T47D (cell line): ENCODE data around the gene HELZ2.
"Not testable (repeated sequence)": the region's sequence is repeated elsewhere in the genome, so short reads cannot be mapped to it uniquely, and the experiment has no call there.

ENCODE experiments used
- DNase-seq, 2 experiments: peaks; one replicate each; pipeline versions ENCODE4 v3.0.0 to v3.0.0-alpha.2; 2011 to 2012; ENCODE audit warnings: low read depth in 1 of 2, low spot score in 1 of 2
- JUND ChIP-seq: IDR thresholded peaks from 2 replicates; pipeline ENCODE4 v1.6.1; 2012; ENCODE audit warnings: low read depth
- in situ Hi-C: cut with HindIII; loops from 2 replicates; pipeline ENCODE4 v1.10.0; 2016; ENCODE audit warnings: low sequenced_read_pairs, low pct_unique_long_range_greater_than_20kb

Gene HELZ2, protein sequence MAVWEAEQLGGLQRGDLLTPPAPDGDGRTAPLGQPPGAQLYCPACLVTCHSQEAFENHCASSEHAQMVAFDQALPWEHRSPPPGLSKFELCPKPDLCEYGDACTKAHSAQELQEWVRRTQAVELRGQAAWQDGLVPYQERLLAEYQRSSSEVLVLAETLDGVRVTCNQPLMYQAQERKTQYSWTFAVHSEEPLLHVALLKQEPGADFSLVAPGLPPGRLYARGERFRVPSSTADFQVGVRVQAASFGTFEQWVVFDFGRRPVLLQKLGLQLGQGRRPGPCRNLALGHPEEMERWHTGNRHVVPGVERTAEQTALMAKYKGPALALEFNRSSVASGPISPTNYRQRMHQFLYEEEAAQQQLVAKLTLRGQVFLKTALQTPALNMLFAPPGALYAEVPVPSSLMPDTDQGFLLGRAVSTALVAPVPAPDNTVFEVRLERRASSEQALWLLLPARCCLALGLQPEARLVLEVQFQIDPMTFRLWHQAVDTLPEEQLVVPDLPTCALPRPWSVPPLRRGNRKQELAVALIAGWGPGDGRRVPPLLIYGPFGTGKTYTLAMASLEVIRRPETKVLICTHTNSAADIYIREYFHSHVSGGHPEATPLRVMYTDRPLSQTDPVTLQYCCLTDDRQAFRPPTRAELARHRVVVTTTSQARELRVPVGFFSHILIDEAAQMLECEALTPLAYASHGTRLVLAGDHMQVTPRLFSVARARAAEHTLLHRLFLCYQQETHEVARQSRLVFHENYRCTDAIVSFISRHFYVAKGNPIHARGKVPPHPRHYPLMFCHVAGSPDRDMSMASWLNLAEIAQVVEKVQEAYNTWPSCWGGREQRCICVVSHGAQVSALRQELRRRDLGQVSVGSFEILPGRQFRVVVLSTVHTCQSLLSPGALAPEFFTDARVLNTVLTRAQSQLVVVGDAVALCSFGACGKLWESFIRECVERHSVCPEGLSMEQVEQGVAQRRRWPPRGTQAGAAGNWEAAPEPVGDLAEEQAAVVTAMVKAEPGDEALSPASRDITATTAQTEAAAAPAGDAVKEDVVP (N-terminal part only)

DNA sequence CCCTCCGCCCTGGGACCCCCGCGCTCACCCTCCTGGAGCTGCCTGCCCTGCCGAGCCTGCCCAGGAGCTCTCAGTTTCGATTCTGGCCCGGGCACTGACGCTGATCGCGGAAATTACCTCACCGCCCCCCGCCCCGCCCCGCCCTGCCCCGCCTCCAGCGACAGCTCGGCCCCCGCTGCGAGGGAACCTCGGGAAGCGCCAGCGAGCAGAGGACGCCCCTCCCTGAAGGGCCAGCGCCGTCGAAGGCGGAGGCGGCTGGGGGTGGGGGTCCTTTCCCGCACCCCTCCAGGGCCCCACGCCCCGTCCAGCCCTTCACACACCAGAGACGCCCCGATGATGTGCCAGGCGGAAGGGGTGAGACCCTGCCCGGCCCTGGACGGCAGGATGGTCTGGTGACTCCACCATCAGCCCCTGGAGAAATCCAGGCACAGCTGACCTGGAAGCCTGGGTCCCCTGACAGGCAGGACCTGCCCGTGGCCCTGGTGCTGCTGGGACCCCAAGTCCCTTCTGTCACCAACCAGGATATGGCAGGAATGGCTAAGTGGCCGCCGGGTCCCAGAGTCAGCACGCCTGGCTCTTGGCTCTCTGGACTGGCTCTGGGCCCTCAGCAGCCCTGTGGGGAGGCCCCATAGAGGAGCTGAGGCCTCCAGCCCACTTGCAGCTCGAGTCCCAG, at the start of gene HELZ2:
HELZ2 (minus strand) TSS at position 84 of the 673 bp plus-strand sequence. CDS start 1,854 bp downstream, outside the sequence.
- peak; percentile 82 to 90 for DNase-seq
- TF ChIP-seq JUND, result no peak
- in situ Hi-C loops, result no loop called here

DNA sequence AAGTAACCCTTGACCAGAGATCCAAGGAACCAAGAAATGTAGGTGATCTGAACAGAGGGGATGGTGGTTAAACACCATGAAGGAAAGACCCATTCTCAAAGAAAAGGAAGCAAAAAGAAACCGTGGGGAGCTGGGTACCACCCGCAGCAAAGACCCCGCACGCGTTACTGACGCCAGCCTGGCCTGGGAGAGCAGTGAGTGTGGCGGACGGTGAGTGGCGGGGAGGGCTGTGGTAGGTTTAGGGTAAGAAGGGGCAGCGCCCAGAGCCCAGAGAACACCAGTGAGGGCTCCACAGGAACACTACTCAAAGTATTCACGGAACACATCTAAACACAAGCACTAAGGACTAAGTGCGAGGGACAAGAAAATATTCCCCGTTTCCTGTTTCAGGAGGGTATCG, 48.7 kb upstream of the HELZ2 start:
- in situ Hi-C loops, result no loop called here
- no peak for TF ChIP-seq JUND
- DNase-seq, result no peak

DNA sequence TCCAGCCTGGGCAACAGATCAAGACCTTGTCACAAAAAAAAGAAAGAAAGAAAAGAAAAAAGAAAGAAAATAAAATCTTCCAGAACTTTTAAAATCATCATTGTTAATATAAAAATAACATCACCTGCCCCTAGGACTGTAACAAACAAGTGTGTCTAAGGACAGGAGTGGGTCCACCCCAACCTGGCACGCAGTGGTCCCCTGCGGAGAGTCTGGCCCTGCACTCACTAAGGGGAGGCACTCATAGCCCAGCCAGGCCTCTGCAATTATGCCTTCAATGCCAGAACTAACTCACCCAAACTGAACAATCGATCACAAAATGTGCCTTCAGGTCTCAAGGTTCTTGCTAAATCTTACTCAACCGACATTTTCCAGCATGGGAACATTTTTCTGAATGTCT, 48.1 kb upstream of the HELZ2 start:
- TF ChIP-seq JUND, result no peak
- no peak for DNase-seq
- in situ Hi-C loops, result no loop called here

DNA sequence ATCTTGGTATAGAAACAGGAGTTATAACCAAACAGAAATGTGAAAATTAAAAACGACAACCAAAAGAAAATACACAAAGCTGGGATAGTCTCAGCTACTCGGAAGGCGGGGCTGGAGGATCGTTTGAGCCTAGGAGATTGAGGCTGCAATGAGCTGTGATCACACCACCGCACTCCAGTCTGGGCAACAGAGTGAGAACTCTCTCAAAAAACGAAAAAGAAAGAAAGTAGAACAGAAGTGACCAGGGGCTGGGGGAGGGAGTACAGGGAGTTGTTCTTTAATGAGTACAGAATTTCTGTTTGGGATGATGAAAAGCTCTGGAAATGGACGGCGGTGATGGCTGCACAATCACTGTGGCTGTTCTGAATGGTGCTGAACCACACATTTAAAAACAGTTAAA, 47.0 kb upstream of the HELZ2 start:
- in situ Hi-C loops, result no loop called here
- no peak for DNase-seq
- no peak for TF ChIP-seq JUND

DNA sequence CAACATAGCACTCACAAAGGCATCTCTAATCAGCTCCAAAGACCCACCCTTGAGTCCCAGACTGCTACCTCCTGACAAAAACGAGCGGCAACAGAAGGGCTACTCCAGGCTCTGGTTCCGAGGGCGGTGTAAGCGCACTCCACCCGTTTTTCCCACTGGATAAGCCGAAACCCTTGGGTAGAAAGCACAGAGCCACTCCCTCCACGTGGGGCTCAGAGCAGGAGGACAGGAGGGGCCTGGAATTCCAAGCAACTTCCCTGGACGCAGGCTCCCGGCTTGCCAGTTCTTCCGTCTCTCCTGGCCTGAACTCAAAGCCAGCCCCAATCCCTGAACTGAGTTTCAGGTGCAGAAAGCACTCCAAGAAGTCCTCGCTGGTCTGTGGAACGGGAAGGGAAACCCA, 45.5 kb upstream of the HELZ2 start:
- in situ Hi-C loops, result no loop called here
- no peak for DNase-seq
- no peak for TF ChIP-seq JUND

DNA sequence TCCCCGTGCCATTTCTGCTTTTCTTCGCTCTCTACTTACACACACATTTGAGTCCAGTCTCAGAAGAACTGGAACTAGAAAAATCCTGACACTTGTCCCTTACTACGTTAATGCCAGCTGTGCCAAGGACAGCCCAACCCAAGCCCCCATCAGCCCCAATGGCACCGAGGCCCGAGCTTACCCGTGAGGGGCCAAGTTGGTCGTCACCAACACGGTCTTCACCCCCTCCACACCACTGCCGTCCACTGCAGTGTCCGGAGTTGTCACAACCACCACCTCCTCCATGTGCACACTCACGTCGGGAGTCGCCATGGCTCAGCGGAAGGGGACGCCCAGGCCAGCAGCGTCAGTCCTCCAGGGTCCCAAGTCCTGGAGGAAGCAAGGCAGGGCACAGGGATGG, 45.0 kb upstream of the HELZ2 start:
- in situ Hi-C loops, result no loop called here
- no peak for DNase-seq
- no peak for TF ChIP-seq JUND

DNA sequence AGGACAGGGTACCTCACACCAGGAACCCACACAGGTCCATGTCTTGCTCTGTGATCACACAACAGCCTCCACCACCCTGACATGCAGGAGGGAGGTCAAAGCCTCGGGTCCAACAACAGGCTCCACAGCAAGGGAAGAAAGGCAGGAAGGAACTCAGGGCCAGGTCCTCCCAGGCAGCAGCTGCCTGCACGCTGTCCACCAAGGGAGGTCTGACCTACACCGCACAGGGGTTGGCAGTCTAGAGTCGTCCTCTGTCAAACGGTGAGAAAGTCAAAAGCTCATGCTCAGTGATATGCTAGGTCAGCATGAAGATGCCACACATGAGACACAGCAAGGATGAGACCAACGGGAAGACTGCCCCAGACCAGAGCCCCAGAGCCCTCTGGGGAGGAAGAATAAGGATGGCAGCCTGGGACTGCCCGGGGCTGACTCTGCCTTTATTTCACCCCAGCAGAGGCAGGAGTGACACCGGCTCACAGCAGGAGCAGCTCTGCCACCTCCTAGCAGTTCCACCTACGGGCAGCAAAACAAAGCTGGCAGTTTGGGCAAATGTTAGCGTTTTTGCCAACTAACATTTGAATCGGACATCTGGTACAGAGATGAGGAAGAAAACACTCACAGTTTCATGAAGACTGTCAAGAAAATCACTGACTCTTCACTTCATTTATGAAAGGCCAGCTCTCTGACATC, 44.4 kb upstream of the HELZ2 start:
- TF ChIP-seq JUND, result no peak
- in situ Hi-C loops, result no loop called here
- no peak for DNase-seq

DNA sequence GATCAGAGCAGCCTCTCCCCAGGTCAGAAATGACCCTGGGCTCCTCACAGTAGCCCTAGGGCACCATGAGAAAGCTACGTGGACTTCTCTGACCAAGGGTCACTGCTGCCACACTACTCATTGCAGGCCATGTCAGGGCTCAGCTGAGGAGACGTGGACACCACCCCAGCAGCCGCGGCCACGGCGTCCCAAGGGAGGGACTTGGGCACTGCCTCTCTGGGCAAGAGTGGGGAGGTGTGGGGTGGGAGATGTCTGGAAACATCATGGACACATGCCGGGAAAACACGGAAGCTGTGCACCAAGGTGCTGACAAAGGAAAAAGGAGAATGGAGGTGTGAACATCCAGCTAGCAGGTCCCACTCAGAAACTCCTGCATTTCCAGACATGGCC, 43.8 kb upstream of the HELZ2 start:
- in situ Hi-C loops, result no loop called here
- TF ChIP-seq JUND, result no peak
- no peak for DNase-seq

DNA sequence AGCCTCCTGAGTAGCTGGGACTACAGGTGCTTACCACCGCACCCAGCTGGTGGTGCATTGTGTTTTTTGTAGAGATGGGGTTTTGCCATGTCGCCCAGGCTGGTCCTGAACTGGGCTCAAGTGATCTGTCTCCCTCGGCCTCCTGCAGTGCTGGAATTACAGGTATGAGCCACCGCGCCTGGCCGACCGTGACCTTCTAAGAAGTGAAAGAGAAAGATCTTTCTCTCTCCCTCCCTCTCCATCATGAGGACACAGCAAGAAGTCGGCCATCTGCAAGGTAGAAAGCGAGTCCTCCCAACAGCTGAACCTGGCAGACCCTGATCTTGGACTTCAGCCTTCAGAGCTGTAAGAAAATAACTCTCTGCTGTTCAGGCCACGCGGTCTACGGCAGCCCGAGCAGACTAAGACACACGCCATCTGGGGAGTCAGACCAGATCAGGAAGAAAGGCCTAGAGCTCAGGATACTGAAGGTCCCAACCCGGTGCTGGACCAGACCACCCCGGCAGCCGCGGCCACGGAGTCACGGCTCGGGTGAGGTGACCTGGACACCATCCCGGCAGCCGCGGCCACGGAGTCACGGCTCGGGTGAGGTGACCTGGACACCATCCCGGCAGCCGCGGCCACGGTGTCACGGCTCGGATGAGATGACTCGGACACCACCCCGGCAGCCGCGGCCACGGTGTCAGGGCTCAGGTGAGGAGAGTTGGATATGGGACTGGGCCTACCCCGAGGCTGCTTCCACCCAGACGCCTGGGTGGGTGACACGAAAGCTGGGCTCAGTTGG, 43.2 kb upstream of the HELZ2 start:
- in situ Hi-C loops, result no loop called here
- DNase-seq, result no peak
- TF ChIP-seq JUND, result no peak

DNA sequence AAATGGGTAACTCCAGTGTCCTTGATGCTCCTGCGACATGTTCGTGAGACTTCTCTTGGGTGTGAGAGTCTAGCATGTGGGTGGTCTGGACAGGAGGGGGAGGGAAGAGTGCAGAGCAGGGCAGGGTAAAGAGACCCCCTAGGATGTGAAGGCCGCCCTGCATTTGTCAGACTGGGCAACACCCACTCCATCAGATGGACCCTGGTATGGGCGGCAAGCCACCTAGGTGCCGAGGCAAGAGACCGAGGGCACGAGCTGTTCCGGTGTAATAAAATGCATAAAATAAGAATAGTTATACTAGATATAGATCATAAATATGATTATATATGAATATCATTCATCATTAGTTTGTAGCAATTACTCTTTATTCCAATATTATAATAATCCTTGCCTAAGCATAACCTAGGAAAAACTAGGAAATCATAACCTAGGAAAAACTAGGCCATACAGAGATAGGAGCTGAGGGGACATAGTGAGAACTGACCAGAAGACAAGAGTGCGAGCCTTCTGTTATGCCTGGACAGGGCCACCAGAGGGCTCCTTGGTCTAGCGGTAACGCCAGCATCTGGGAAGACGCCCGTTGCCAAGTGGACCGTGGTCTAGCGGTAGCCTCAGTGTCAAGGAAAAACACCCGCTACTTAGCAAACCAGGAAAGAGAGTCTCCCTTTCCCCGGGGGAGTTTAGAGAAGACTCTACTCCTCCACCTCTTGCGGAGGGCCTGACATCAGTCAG, 40.0 kb upstream of the HELZ2 start:
- in situ Hi-C loops, result not testable (repeated sequence)
- DNase-seq, result peak in 1 of 2 experiments; percentile 39
